HG02840 (cell line): ENCODE data around the gene PRRX1.

ENCODE experiments used
- ATAC-seq: cut with Tn5 transposase; IDR thresholded peaks from one replicate; pipeline ENCODE4 v1.9.1; 2021; ENCODE audit warnings: mild to moderate bottlenecking, moderate library complexity, moderate number of reproducible peaks; ENCODE audit not compliant: unreplicated experiment, low FRiP score

Gene PRRX1

GRCh38 chr1:170749959-170750358 lies 86.0 kb downstream of the PRRX1 start:
- ATAC-seq = no peak

GRCh38 chr1:170755795-170756194 lies 91.9 kb downstream of the PRRX1 start:
- no peak for ATAC-seq

- ATAC-seq = no peak
These were observed 95.1 kb downstream of the PRRX1 start for GRCh38 chr1:170758992-170759391.

- no peak for ATAC-seq
These were observed 101.3 kb downstream of the PRRX1 start for GRCh38 chr1:170765279-170765678.

GRCh38 chr1:170765712-170766330 lies 101.9 kb downstream of the PRRX1 start:
- no peak for ATAC-seq

- ATAC-seq = no peak
These were observed 105.0 kb downstream of the PRRX1 start for GRCh38 chr1:170768929-170769328.

GRCh38 chr1:170769691-170770090 lies 105.8 kb downstream of the PRRX1 start:
- no peak for ATAC-seq

GRCh38 chr1:170770254-170770653 lies 106.3 kb downstream of the PRRX1 start:
- no peak for ATAC-seq

GRCh38 chr1:170776252-170776651 lies 112.3 kb downstream of the PRRX1 start:
- ATAC-seq = no peak

GRCh38 chr1:170776777-170777176 lies 112.8 kb downstream of the PRRX1 start:
- ATAC-seq = no peak
